HCT116 (cell line): ENCODE measurements around the gene PRKG1. TPM values are rescaled to one million over a fixed set of nuclear protein-coding genes. Genes with fewer than 3 reads are reported as not detected.

Experiments
- ATAC-seq: fragments of 200-7000 bp; cut with Tn5 transposase; 2 replicates; pipeline ENCODE4 v1.9.1; 2020; ENCODE audit warnings: mild to moderate bottlenecking, moderate library complexity
- BruUV-seq: library from RNA; stranded (reverse); fragments of 400-500 nt; replicated peaks from 2 replicates; lab custom pipeline; 2021; lab: Mats Ljungman, UMichigan
- CTCF ChIA-PET: fragments of 300-600 bp; sonication (Branson Sonifier 250); formaldehyde crosslinking; loops from one replicate; lab custom pipeline; 2021; ENCODE audit warnings: antibody characterized with exemption; lab: Charles Lee
- POLR2A ChIA-PET: fragments of 300-600, 350-600 bp; sonication (Branson Sonifier 250); formaldehyde crosslinking; loops from one replicate; lab custom pipeline; 2021; ENCODE audit warnings: antibody characterized with exemption; lab: Charles Lee
- RAD21 ChIA-PET, 2 experiments: fragments of 300-600 bp; sonication (Branson Sonifier 250); formaldehyde crosslinking; loops; one replicate each; lab custom pipeline; 2023; ENCODE audit warnings: low total read pairs in 2 of 2; ENCODE audit not compliant: uncharacterized antibody in 2 of 2, unreplicated experiment in 2 of 2, low non-redundant PET in 1 of 2; lab: Charles Lee
- DNase-seq: peaks from one replicate; pipeline ENCODE4 v3.0.0-alpha.2; 2010; ENCODE audit warnings: low read depth, low spot score
- H2AFZ ChIP-seq: fragments of 200-600 bp; shearing (Covaris generic), sonication (generic); 2 replicates; pipeline ENCODE4 v1.6.1; 2017; ENCODE audit warnings: low read depth, mixed run types, mixed read lengths, antibody characterized with exemption, low read length; ENCODE audit not compliant: poor library complexity, severe bottlenecking
- H3K27ac ChIP-seq: 2 replicates; pipeline ENCODE4 v1.5.1; 2012; ENCODE audit warnings: low read depth, low read length
- H3K27me3 ChIP-seq: fragments of 200-600 bp; sonication (generic); 2 replicates; pipeline ENCODE4 v1.6.1; 2016; ENCODE audit warnings: mixed run types, low read length, mixed read lengths; ENCODE audit not compliant: insufficient read depth
- H3K36me3 ChIP-seq, 2 experiments: fragments of 200-500 bp in 1 of 2; fragments of 200-600 bp in 1 of 2; sonication (Bioruptor generic) in 1 of 2; sonication (generic) in 1 of 2; 2 replicates each; pipeline versions ENCODE4 v1.5.1 to v1.6.1; 2014 to 2016; ENCODE audit warnings: low read length in 2 of 2, inconsistent platforms in 1 of 2, mixed read lengths in 1 of 2, mixed run types in 1 of 2; ENCODE audit not compliant: insufficient read depth in 2 of 2, control insufficient read depth in 1 of 2
- H3K4me1 ChIP-seq, 2 experiments: fragments of 200-600 bp in 1 of 2; sonication (generic) in 1 of 2; 2 replicates each; pipeline versions ENCODE4 v1.5.1 to v1.6.1; 2012 to 2017; ENCODE audit warnings: low read length in 2 of 2, inconsistent platforms in 1 of 2, mild to moderate bottlenecking in 1 of 2, mixed read lengths in 1 of 2, mixed run types in 1 of 2, moderate library complexity in 1 of 2; ENCODE audit not compliant: insufficient read depth in 2 of 2, control insufficient read depth in 1 of 2
- H3K4me2 ChIP-seq: fragments of 200-600 bp; sonication (generic); 2 replicates; pipeline ENCODE4 v1.6.1; 2017; ENCODE audit warnings: mixed run types, low read length, mixed read lengths
- H3K4me3 ChIP-seq, 2 experiments: fragments of 200-600 bp in 1 of 2; sonication (generic) in 1 of 2; replicated peaks in 1 of 2; 2 replicates each; pipeline ENCODE4 v1.5.1; 2011 to 2016; ENCODE audit warnings: low read length in 2 of 2, control low read depth in 1 of 2, low read depth in 1 of 2, mild to moderate bottlenecking in 1 of 2, mixed read lengths in 1 of 2, mixed run types in 1 of 2
- H3K79me2 ChIP-seq: fragments of 200-600 bp; sonication (generic); 2 replicates; pipeline ENCODE4 v1.6.1; 2017; ENCODE audit warnings: mild to moderate bottlenecking, mixed run types, low read length, moderate library complexity, mixed read lengths; ENCODE audit not compliant: insufficient read depth
- H3K9ac ChIP-seq: fragments of 200-600 bp; sonication (generic); 2 replicates; pipeline ENCODE4 v1.6.1; 2016; ENCODE audit warnings: low read length, mixed read lengths
- H3K9me2 ChIP-seq: fragments of 200-600 bp; sonication (generic), shearing (Covaris generic); 2 replicates; pipeline ENCODE4 v1.6.1; 2017; ENCODE audit warnings: mixed run types, mild to moderate bottlenecking, moderate library complexity; ENCODE audit not compliant: insufficient read depth
- H3K9me3 ChIP-seq, 2 experiments: fragments of 200-500 bp in 1 of 2; fragments of 200-600 bp in 1 of 2; sonication (Bioruptor generic) in 1 of 2; sonication (generic) in 1 of 2; 2 replicates each; pipeline ENCODE4 v1.6.1; 2014 to 2017; ENCODE audit warnings: low read length in 2 of 2, mixed read lengths in 2 of 2, inconsistent platforms in 1 of 2, low read depth in 1 of 2, mild to moderate bottlenecking in 1 of 2, mixed run types in 1 of 2, moderate library complexity in 1 of 2; ENCODE audit not compliant: control insufficient read depth in 1 of 2, insufficient read depth in 1 of 2
- H4K20me1 ChIP-seq: fragments of 200-600 bp; sonication (generic), shearing (Covaris generic); 2 replicates; pipeline ENCODE4 v1.6.1; 2017; ENCODE audit warnings: mixed run types, mild to moderate bottlenecking, moderate library complexity; ENCODE audit not compliant: insufficient read depth
- ATF3 ChIP-seq: IDR thresholded peaks from 2 replicates; pipeline ENCODE4 v1.6.1; 2012
- CEBPB ChIP-seq: IDR thresholded peaks from 2 replicates; pipeline ENCODE4 v1.6.1; 2012; ENCODE audit warnings: low read depth
- CTCF ChIP-seq, 3 experiments: fragments of 200-600 bp in 1 of 3; sonication (generic) in 1 of 3; IDR thresholded peaks in 2 of 3; conservative IDR thresholded peaks in 1 of 3; 2 replicates each; pipeline ENCODE4 v1.5.1; 2012 to 2017; ENCODE audit warnings: low read depth in 2 of 3, low read length in 2 of 3, antibody characterized with exemption in 1 of 3, borderline replicate concordance in 1 of 3, control low read depth in 1 of 3, mild to moderate bottlenecking in 1 of 3, mixed read lengths in 1 of 3, mixed run types in 1 of 3, moderate library complexity in 1 of 3; ENCODE audit not compliant: insufficient read depth in 1 of 3
- ELF1 ChIP-seq: IDR thresholded peaks from 2 replicates; pipeline ENCODE4 v1.6.1; 2012; ENCODE audit warnings: low read depth, borderline replicate concordance
- EZH2 ChIP-seq: fragments of 200-600 bp; sonication (generic); IDR thresholded peaks from 2 replicates; pipeline ENCODE4 v1.6.1; 2017; ENCODE audit warnings: antibody characterized with exemption, mixed run types
- JUND ChIP-seq: IDR thresholded peaks from 2 replicates; pipeline ENCODE4 v1.6.1; 2012
- POLR2A ChIP-seq: IDR thresholded peaks from 2 replicates; pipeline ENCODE4 v1.7.0; 2011; ENCODE audit warnings: borderline replicate concordance; ENCODE audit not compliant: insufficient read depth, insufficient read length; ENCODE audit errors: extremely low read depth
- POLR2AphosphoS5 ChIP-seq: IDR thresholded peaks from 2 replicates; pipeline ENCODE4 v1.6.1; 2011; ENCODE audit warnings: mild to moderate bottlenecking, low read depth, low read length, moderate library complexity
- REST ChIP-seq: IDR thresholded peaks from 2 replicates; pipeline ENCODE4 v1.6.1; 2012; ENCODE audit warnings: low read depth
- SIN3A ChIP-seq: IDR thresholded peaks from 2 replicates; pipeline ENCODE4 v1.6.1; 2012; ENCODE audit warnings: low read depth
- TCF7L2 ChIP-seq: IDR thresholded peaks from 2 replicates; pipeline ENCODE4 v1.7.0; 2011; ENCODE audit warnings: borderline replicate concordance, inconsistent platforms; ENCODE audit not compliant: insufficient read depth, insufficient read length; ENCODE audit errors: extremely low read depth
- ZFX ChIP-seq: fragments of 450-650 bp; IDR thresholded peaks from 2 replicates; pipeline ENCODE4 v1.6.1; 2017
- intact Hi-C: fragments of 100-400 bp; cut with micrococcal nuclease; formaldehyde crosslinking; loops from 2 replicates; pipeline ENCODE4 v1.10.0; 2022
- total RNA-seq: library from RNA; stranded (reverse); gene quantifications from one replicate; pipeline ENCODE4 v1.2.1, GENCODE V29; 2021; ENCODE audit not compliant: unreplicated experiment

Gene PRKG1
- total RNA-seq, 1 experiment from 2014 or later = 1.4 TPM

- ChIA-PET POLR2A (no interaction called here), RAD21 (no interaction called here), CTCF (no interaction called here)
- Histone ChIP-seq H3K79me2 (no peaks in the 10 kb centered on the region), H3K27me3 (no peaks in the 10 kb centered on the region), H3K36me3 (no peaks in the 10 kb centered on the region), H3K9me2 (no peaks in the 10 kb centered on the region), H3K4me2 (no peak overlapping the region), H4K20me1 (no peaks in the 10 kb centered on the region), H3K9me3 (no peaks in the 10 kb centered on the region), H3K4me3 (no peak overlapping the region), H2AFZ (no peak overlapping the region), H3K9ac (no peak overlapping the region), H3K4me1 (no peaks in the 10 kb centered on the region), H3K27ac (no peak overlapping the region)
- BruUV-seq = no TSS peak
- no peak for TF ChIP-seq CTCF (IDR thresholded peaks at IDR 0.05 in 2 of 3, conservative IDR thresholded peaks at IDR 0.05 in 1 of 3; ENCODE audit: borderline replicate concordance in 1 of 3, insufficient read depth in 1 of 3, low read depth in 2 of 3, low read length in 2 of 3)
- no peak for TF ChIP-seq EZH2
- DNase-seq (no peak), ATAC-seq (no peak)
- intact Hi-C loops = no loop called here
These were observed 143.2 kb downstream of the PRKG1 start for GRCh38 chr10:51217505-51217904.

GRCh38 chr10:51224671-51225161, 150.4 kb downstream of the PRKG1 start:
- CTCF ChIA-PET = no interaction called here
- no peaks in the 10 kb centered on the region for H3K9me3 ChIP-seq
- H3K9ac ChIP-seq = no peak overlapping the region
- ATAC-seq (no peak), DNase-seq (no peak)
- RAD21 ChIA-PET = no interaction called here
- no peaks in the 10 kb centered on the region for H3K79me2 ChIP-seq
- H3K4me3 ChIP-seq = no peak overlapping the region
- no peaks in the 10 kb centered on the region for H3K36me3 ChIP-seq
- no peak overlapping the region for H3K4me2 ChIP-seq
- H3K27ac ChIP-seq = no peak overlapping the region
- no peaks in the 10 kb centered on the region for H3K4me1 ChIP-seq
- intact Hi-C loops = no loop called here
- H4K20me1 ChIP-seq = no peaks in the 10 kb centered on the region
- no TSS peak for BruUV-seq
- POLR2A ChIA-PET = no interaction called here
- H2AFZ ChIP-seq = no peak overlapping the region
- 0 out of 2 replicates have a peak, but pooled peaks cover 14% of the 10 kb centered on the region for H3K27me3 ChIP-seq
- H3K9me2 ChIP-seq = no peaks in the 10 kb centered on the region
- TF ChIP-seq ATF3 (no peak), CEBPB (no peak), SIN3A (no peak), POLR2AphosphoS5 (no peak), REST (no peak), JUND (no peak), ZFX (no peak), POLR2A (no peak), TCF7L2 (no peak), CTCF (IDR thresholded peaks at IDR 0.05 in 2 of 3, conservative IDR thresholded peaks at IDR 0.05 in 1 of 3; ENCODE audit: borderline replicate concordance in 1 of 3, insufficient read depth in 1 of 3, low read depth in 2 of 3, low read length in 2 of 3) (no peak), ELF1 (no peak)
